ENCODE data around the gene HNRNPM.

The HNRNPM gene

GRCh38 chr19:8517551-8518442 lies 73.0 kb downstream of the HNRNPM start:
- Histone ChIP-seq H3K27ac (peak overlapping the region in 1 of 2 donors; percentile 49), H3K4me3 (no peak overlapping the region)
- no peak for DNase-seq (ENCODE audit: low spot score)
- no peak for TF ChIP-seq CTCF (IDR thresholded peaks at IDR 0.05)

GRCh38 chr19:8518536-8518935 lies 73.8 kb downstream of the HNRNPM start:
- Histone ChIP-seq H3K4me3 (no peak overlapping the region), H3K27ac (peak overlapping the region in 1 of 2 donors; percentile 49)
- TF ChIP-seq CTCF (IDR thresholded peaks at IDR 0.05): no peak
- DNase-seq (ENCODE audit: low spot score): no peak

GRCh38 chr19:8519388-8519787 lies 74.6 kb downstream of the HNRNPM start:
- DNase-seq (ENCODE audit: low spot score): no peak
- no peak for TF ChIP-seq CTCF (IDR thresholded peaks at IDR 0.05)
- H3K27ac ChIP-seq: no peak overlapping the region
- no peak overlapping the region for H3K4me3 ChIP-seq

- H3K27ac ChIP-seq: peak overlapping the region in 1 of 2 donors; percentile 86
- no peak for TF ChIP-seq CTCF (IDR thresholded peaks at IDR 0.05)
These were observed 80.6 kb downstream of the HNRNPM start for GRCh38 chr19:8525401-8525684.

GRCh38 chr19:8526345-8527091 lies 81.7 kb downstream of the HNRNPM start:
- TF ChIP-seq CTCF (IDR thresholded peaks at IDR 0.05): no peak
- DNase-seq (ENCODE audit: low spot score): peak; percentile 90
- Histone ChIP-seq H3K4me3 (peak overlapping the region; percentile 87), H3K27ac (peak overlapping the region; percentile 70 to 92)

More at GRCh38 chr19:8525401-8525684, 80.6 kb downstream of the HNRNPM start:
- peak overlapping the region; percentile 87 for H3K4me3 ChIP-seq
- DNase-seq (ENCODE audit: low spot score): no peak

GRCh38 chr19:8528500-8528899 lies 83.7 kb downstream of the HNRNPM start:
- Histone ChIP-seq H3K27ac (no peak overlapping the region), H3K4me3 (no peak overlapping the region)
- no peak for TF ChIP-seq CTCF (IDR thresholded peaks at IDR 0.05)
- DNase-seq (ENCODE audit: low spot score): no peak

Data from coronary artery (tissue), 2 donors.